HEK293 (cell line): ENCODE data around the gene RBM20.
A peak's percentile ranks its signal among the peaks of the same experiment; 100 is the strongest.
"Not testable (repeated sequence)": the region's sequence is repeated elsewhere in the genome, so short reads cannot be mapped to it uniquely, and the experiment has no call there.

Experiments used
- CTCF ChIA-PET: fragments of 350-600 bp; formaldehyde crosslinking; extraction: SDS; loops from one replicate; lab custom pipeline; 2021; ENCODE audit warnings: antibody characterized with exemption; lab: Yijun Ruan, JAX
- POLR2A ChIA-PET: fragments of 300-600 bp; formaldehyde crosslinking; extraction: SDS; loops from one replicate; lab custom pipeline; 2020; ENCODE audit warnings: antibody characterized with exemption, inconsistent platforms; lab: Yijun Ruan, JAX
- H3K27ac ChIP-seq: fragments of 200-500 bp; sonication (Bioruptor generic); 2 replicates; pipeline ENCODE4 v1.5.1; 2014; ENCODE audit warnings: low read depth, low read length, control low read depth, inconsistent platforms; ENCODE audit errors: extremely low read depth
- H3K36me3 ChIP-seq, 2 experiments: fragments of 200-500 bp in 1 of 2; sonication (Bioruptor generic) in 1 of 2; 1 replicate in 1 of 2; 2 replicates in 1 of 2; pipeline ENCODE4 v1.5.1; 2014 to 2017; ENCODE audit warnings: inconsistent platforms in 2 of 2, low read length in 2 of 2; ENCODE audit not compliant: control insufficient read depth in 2 of 2, insufficient read depth in 1 of 2
- H3K4me1 ChIP-seq: fragments of 200-500 bp; sonication (Bioruptor generic); 2 replicates; pipeline ENCODE4 v1.5.1; 2014; ENCODE audit warnings: mild to moderate bottlenecking, low read length, inconsistent platforms; ENCODE audit not compliant: control insufficient read depth, insufficient read depth
- H3K4me3 ChIP-seq: 2 replicates; pipeline ENCODE4 v1.5.1; 2011; ENCODE audit warnings: low read depth, mild to moderate bottlenecking, control low read depth, low read length, moderate library complexity
- H3K9me3 ChIP-seq: fragments of 200-500 bp; sonication (Bioruptor generic); 2 replicates; pipeline ENCODE4 v1.5.1; 2014; ENCODE audit warnings: low read depth, low read length, inconsistent platforms; ENCODE audit not compliant: control insufficient read depth, insufficient read depth
- FEZF1 ChIP-seq: fragments of 450-650 bp; formaldehyde crosslinking; IDR thresholded peaks from 2 replicates; pipeline ENCODE4 v1.5.1; 2016; ENCODE audit warnings: missing biosample characterization, missing genetic modification characterization
- GLIS2 ChIP-seq: fragments of 450-650 bp; formaldehyde crosslinking; IDR thresholded peaks from 2 replicates; pipeline ENCODE4 v1.5.1; 2016; ENCODE audit warnings: missing biosample characterization, missing genetic modification characterization
- KLF8 ChIP-seq: fragments of 450-650 bp; formaldehyde crosslinking; IDR thresholded peaks from 2 replicates; pipeline ENCODE4 v1.5.1; 2016; ENCODE audit warnings: missing biosample characterization, missing genetic modification characterization
- MZF1 ChIP-seq: fragments of 450-650 bp; formaldehyde crosslinking; IDR thresholded peaks from 2 replicates; pipeline ENCODE4 v1.5.1; 2017; ENCODE audit warnings: missing biosample characterization, missing genetic modification characterization, borderline replicate concordance
- OSR2 ChIP-seq: fragments of 450-650 bp; formaldehyde crosslinking; IDR thresholded peaks from 2 replicates; pipeline ENCODE4 v1.5.1; 2016; ENCODE audit warnings: missing biosample characterization, missing genetic modification characterization
- SETDB1 ChIP-seq: IDR thresholded peaks from one replicate; pipeline ENCODE4 v1.6.1; 2017; ENCODE audit warnings: mild to moderate bottlenecking, low read length, moderate library complexity, mixed read lengths; ENCODE audit not compliant: insufficient read length
- SP7 ChIP-seq: fragments of 450-650 bp; formaldehyde crosslinking; IDR thresholded peaks from 2 replicates; pipeline ENCODE4 v1.5.1; 2016; ENCODE audit warnings: missing biosample characterization, missing genetic modification characterization
- ZBTB17 ChIP-seq: fragments of 450-650 bp; formaldehyde crosslinking; IDR thresholded peaks from 2 replicates; pipeline ENCODE4 v1.5.1; 2016; ENCODE audit warnings: missing biosample characterization, missing genetic modification characterization
- ZBTB20 ChIP-seq: fragments of 450-650 bp; formaldehyde crosslinking; IDR thresholded peaks from 2 replicates; pipeline ENCODE4 v1.5.1; 2016; ENCODE audit warnings: missing biosample characterization, missing genetic modification characterization
- ZIC2 ChIP-seq: fragments of 450-650 bp; formaldehyde crosslinking; IDR thresholded peaks from 2 replicates; pipeline ENCODE4 v1.5.1; 2016; ENCODE audit warnings: missing biosample characterization, missing genetic modification characterization
- ZNF155 ChIP-seq: fragments of 450-650 bp; formaldehyde crosslinking; IDR thresholded peaks from 2 replicates; pipeline ENCODE4 v1.5.1; 2016; ENCODE audit warnings: missing biosample characterization, missing genetic modification characterization
- ZNF23 ChIP-seq: fragments of 450-650 bp; formaldehyde crosslinking; IDR thresholded peaks from 2 replicates; pipeline ENCODE4 v1.5.1; 2016; ENCODE audit warnings: missing biosample characterization, missing genetic modification characterization, borderline replicate concordance
- ZNF239 ChIP-seq: fragments of 450-650 bp; formaldehyde crosslinking; IDR thresholded peaks from 2 replicates; pipeline ENCODE4 v1.5.1; 2016; ENCODE audit warnings: missing biosample characterization, missing genetic modification characterization
- ZNF248 ChIP-seq: fragments of 450-650 bp; formaldehyde crosslinking; IDR thresholded peaks from 2 replicates; pipeline ENCODE4 v1.5.1; 2017; ENCODE audit warnings: missing biosample characterization, missing genetic modification characterization
- ZNF514 ChIP-seq: fragments of 450-650 bp; formaldehyde crosslinking; IDR thresholded peaks from 2 replicates; pipeline ENCODE4 v1.5.1; 2016; ENCODE audit warnings: missing biosample characterization, missing genetic modification characterization
- ZNF596 ChIP-seq: fragments of 450-650 bp; IDR thresholded peaks from 2 replicates; pipeline ENCODE4 v1.5.0; 2018; ENCODE audit warnings: missing biosample characterization, mild to moderate bottlenecking, missing genetic modification characterization, moderate library complexity
- ZNF664 ChIP-seq: fragments of 450-650 bp; formaldehyde crosslinking; IDR thresholded peaks from 2 replicates; pipeline ENCODE4 v1.5.1; 2016; ENCODE audit warnings: missing biosample characterization, missing genetic modification characterization
- ZNF837 ChIP-seq: fragments of 450-650 bp; formaldehyde crosslinking; IDR thresholded peaks from 2 replicates; pipeline ENCODE4 v1.5.1; 2016; ENCODE audit warnings: missing biosample characterization, missing genetic modification characterization
- TF ChIP-seq, protein P1 (sequence below): fragments of 450-650 bp; formaldehyde crosslinking; IDR thresholded peaks from 2 replicates; pipeline ENCODE4 v1.5.1; 2017; ENCODE audit warnings: missing biosample characterization, missing genetic modification characterization
- TF ChIP-seq, protein P2 (sequence below): fragments of 450-650 bp; IDR thresholded peaks from 2 replicates; pipeline ENCODE4 v1.5.1; 2018; ENCODE audit warnings: missing biosample characterization, missing genetic modification characterization
- TF ChIP-seq, protein P3 (sequence below): fragments of 450-650 bp; formaldehyde crosslinking; IDR thresholded peaks from 2 replicates; pipeline ENCODE4 v1.5.1; 2016; ENCODE audit warnings: missing biosample characterization, missing genetic modification characterization

Gene RBM20

DNA sequence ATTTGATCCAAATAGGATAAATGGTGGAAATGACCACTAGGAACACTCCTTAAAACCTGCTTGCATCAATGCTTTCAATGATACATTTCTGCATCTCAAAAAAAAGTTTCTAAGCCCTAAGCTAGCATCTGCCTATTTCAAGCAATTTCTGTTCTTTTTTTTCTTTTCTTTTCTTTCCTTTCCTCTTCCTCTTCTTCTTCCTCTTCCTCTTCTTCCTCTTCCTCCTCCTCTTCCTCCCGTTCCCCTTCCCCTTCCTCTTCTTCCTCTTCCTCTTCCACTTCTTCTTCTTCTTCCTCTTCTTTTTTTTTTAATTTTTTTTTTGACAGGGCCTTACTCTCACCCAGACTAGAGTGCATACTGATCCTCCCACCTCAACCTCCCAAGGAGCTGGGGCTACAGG lies 15.4 kb downstream of the RBM20 start:
- Histone ChIP-seq H3K36me3 (no peaks in the 10 kb centered on the region), H3K4me3 (no peak overlapping the region), H3K9me3 (no peaks in the 10 kb centered on the region), H3K27ac (no peak overlapping the region), H3K4me1 (peaks cover 10% of the 10 kb centered on the region)
- POLR2A ChIA-PET, result interaction anchor here (0.7 kb wide), 1 partner anchor 36 kb away, joined by 5 read pairs; no protein-coding TSS in a partner anchor
- CTCF ChIA-PET, result interaction anchor here (1.1 to 3.0 kb wide), 2 partner anchors 10 to 13 kb away, joined by 3 to 14 read pairs; no protein-coding TSS in a partner anchor
- no peak for TF ChIP-seq ZIC2
- TF ChIP-seq, protein P1, sequence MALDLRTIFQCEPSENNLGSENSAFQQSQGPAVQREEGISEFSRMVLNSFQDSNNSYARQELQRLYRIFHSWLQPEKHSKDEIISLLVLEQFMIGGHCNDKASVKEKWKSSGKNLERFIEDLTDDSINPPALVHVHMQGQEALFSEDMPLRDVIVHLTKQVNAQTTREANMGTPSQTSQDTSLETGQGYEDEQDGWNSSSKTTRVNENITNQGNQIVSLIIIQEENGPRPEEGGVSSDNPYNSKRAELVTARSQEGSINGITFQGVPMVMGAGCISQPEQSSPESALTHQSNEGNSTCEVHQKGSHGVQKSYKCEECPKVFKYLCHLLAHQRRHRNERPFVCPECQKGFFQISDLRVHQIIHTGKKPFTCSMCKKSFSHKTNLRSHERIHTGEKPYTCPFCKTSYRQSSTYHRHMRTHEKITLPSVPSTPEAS, result no peak
- TF ChIP-seq ZNF239 (tag by site-specific recombination), result no peak
- TF ChIP-seq ZNF837 (tag by site-specific recombination), result no peak
- no peak for TF ChIP-seq ZNF23
- TF ChIP-seq, protein P2, sequence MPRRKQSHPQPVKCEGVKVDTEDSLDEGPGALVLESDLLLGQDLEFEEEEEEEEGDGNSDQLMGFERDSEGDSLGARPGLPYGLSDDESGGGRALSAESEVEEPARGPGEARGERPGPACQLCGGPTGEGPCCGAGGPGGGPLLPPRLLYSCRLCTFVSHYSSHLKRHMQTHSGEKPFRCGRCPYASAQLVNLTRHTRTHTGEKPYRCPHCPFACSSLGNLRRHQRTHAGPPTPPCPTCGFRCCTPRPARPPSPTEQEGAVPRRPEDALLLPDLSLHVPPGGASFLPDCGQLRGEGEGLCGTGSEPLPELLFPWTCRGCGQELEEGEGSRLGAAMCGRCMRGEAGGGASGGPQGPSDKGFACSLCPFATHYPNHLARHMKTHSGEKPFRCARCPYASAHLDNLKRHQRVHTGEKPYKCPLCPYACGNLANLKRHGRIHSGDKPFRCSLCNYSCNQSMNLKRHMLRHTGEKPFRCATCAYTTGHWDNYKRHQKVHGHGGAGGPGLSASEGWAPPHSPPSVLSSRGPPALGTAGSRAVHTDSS, result peak; percentile 98
- no peak for TF ChIP-seq ZNF514 (tag by site-specific recombination)
- TF ChIP-seq ZNF155 (tag by site-specific recombination), result no peak

DNA sequence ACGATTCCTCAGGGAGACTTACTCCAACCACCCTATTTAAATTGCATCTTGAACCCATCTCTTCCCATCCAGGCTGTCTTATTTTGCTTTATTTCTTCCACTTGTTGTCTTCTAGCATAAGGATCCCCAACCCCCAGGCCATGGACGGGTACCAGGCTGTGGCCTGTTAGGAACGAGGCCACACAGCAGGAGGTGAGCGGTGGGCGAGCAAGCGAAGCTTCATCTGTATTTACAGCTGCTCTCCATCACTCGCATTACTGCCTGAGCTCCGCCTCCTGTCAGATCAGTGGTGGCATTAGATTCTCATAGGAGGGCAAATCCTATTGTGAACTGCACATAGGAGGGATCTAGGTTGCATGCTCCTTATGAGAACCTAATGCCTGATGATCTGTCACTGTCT lies 16.2 kb downstream of the RBM20 start:
- H3K9me3 ChIP-seq, H3K36me3 ChIP-seq, H3K27ac ChIP-seq, H3K4me1 ChIP-seq, POLR2A ChIA-PET, H3K4me3 ChIP-seq: not testable (repeated sequence)
- TF ChIP-seq ZIC2 (peak; percentile 45; the same call in 1 of the 2 replicates), SP7 (tag by site-specific recombination) (peak; percentile 21; the same call in 1 of the 2 replicates)
- CTCF ChIA-PET, result interaction anchor here (1.2 to 3.0 kb wide), 2 partner anchors 12 to 50 kb away, joined by 6 to 14 read pairs; no protein-coding TSS in a partner anchor

DNA sequence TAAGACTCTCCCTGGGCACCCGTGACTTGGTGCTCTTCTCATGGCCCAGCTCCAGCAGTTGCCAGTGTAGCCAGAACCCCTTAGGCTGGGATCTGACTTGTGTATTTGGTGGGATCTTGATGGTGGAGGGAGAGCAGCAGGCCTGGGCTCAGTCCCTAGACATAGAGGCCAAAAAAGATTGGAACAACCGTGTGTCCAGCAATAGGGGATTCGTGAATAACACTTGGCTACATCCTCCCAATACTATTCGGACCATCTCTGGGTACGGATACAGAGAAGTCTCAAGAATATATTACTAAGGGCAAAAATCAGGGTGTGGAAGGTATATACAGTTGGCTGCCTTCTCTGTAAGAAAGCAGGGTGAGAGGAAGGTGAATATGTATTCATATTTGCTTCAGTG lies 17.2 kb downstream of the RBM20 start:
- H3K9me3 ChIP-seq, result no peaks in the 10 kb centered on the region
- no peak overlapping the region for H3K27ac ChIP-seq
- TF ChIP-seq OSR2 (tag by site-specific recombination), result no peak
- TF ChIP-seq MZF1, result peak; percentile 99; the same call in 1 of the 2 replicates
- no peaks in the 10 kb centered on the region for H3K36me3 ChIP-seq
- POLR2A ChIA-PET, result no interaction called here
- CTCF ChIA-PET, result interaction anchor here (1.2 to 3.0 kb wide), 4 partner anchors 10 to 51 kb away, joined by 3 to 14 read pairs (median 4); no protein-coding TSS in a partner anchor
- peaks cover 9% of the 10 kb centered on the region for H3K4me1 ChIP-seq
- H3K4me3 ChIP-seq, result no peak overlapping the region

DNA sequence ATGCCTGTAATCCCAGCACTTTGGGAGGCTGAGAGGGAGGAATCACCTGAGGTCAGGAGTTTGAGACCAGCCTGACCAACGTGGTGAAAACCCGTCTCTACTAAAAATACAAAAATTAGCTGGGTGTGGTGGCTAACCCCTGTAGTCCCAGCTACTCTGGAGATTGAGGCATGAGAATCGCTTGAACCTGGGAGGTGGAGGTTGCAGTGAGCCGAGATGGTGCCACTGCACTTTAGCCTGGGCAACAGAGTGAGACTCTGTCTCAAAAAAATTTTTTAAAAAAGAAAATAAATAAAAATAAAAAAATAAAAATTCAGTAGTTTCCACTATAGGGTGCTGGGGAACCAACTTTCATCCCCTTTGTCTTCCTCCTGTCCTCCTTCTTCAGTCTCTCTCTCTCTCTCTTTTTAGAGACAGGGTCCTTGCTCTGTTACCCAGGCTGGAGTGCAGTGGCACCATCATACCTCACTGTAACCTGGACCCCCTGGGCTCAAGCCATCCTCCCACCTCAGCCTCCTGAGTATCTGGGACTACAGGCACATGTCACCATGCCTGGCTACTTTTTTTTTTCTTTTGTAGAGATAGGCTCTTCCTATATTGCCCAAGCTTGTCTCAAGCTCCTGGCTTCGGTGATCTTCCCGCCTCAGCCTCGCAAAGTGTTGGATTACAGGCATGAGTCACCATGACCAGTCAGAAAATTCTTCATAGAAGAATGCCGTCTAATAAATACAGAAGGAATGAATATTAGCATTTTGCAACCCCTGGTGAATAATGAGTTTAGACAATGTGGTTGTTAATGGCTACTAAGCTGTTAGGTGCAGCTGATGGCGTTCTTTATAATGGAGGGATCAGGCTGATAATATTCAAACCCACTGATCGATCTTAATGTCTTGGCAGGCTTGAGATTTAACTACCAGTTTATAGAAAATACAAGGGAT lies 20.6 kb downstream of the RBM20 start:
- ChIA-PET POLR2A (interaction anchor here (1.2 kb wide), 1 partner anchor 41 kb away, joined by 3 read pairs; no protein-coding TSS in a partner anchor), CTCF (interaction anchor here (1.5 to 1.7 kb wide), 3 partner anchors 11 to 54 kb away, joined by 4 to 9 read pairs (median 5); no protein-coding TSS in a partner anchor)
- peaks cover 35% of the 10 kb centered on the region for H3K4me1 ChIP-seq
- no peak overlapping the region for H3K4me3 ChIP-seq
- no peaks in the 10 kb centered on the region for H3K9me3 ChIP-seq
- H3K27ac ChIP-seq, result peak overlapping the region; percentile 47; the same call in 1 of the 2 replicates
- H3K36me3 ChIP-seq, result no peaks in the 10 kb centered on the region
- TF ChIP-seq FEZF1 (peak; percentile 48; the same call in 1 of the 2 replicates), GLIS2 (tag by site-specific recombination) (no peak), ZNF664 (tag by site-specific recombination) (no peak), SETDB1 (peak; percentile 7), ZBTB20 (tag by site-specific recombination) (peak; percentile 93), ZNF248 (no peak), KLF8 (tag by site-specific recombination) (peak; percentile 60; the same call in 1 of the 2 replicates), ZNF596 (peak; percentile 87), ZBTB17 (tag by site-specific recombination) (peak; percentile 96)
- TF ChIP-seq, protein P3, sequence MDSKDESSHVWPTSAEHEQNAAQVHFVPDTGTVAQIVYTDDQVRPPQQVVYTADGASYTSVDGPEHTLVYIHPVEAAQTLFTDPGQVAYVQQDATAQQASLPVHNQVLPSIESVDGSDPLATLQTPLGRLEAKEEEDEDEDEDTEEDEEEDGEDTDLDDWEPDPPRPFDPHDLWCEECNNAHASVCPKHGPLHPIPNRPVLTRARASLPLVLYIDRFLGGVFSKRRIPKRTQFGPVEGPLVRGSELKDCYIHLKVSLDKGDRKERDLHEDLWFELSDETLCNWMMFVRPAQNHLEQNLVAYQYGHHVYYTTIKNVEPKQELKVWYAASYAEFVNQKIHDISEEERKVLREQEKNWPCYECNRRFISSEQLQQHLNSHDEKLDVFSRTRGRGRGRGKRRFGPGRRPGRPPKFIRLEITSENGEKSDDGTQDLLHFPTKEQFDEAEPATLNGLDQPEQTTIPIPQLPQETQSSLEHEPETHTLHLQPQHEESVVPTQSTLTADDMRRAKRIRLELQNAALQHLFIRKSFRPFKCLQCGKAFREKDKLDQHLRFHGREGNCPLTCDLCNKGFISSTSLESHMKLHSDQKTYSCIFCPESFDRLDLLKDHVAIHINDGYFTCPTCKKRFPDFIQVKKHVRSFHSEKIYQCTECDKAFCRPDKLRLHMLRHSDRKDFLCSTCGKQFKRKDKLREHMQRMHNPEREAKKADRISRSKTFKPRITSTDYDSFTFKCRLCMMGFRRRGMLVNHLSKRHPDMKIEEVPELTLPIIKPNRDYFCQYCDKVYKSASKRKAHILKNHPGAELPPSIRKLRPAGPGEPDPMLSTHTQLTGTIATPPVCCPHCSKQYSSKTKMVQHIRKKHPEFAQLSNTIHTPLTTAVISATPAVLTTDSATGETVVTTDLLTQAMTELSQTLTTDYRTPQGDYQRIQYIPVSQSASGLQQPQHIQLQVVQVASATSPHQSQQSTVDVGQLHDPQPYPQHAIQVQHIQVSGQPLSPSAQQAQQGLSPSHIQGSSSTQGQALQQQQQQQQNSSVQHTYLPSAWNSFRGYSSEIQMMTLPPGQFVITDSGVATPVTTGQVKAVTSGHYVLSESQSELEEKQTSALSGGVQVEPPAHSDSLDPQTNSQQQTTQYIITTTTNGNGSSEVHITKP (tag by site-specific recombination), result peak; percentile 70
